Fibroblast of lung (primary cell): ENCODE results near the gene FBXL13.

Experiments
- EZH2 ChIP-seq: IDR thresholded peaks from 2 replicates; pipeline ENCODE4 v1.5.1; 2012; ENCODE audit warnings: low read length, control low read depth, mild to moderate bottlenecking; ENCODE audit errors: missing control alignments
- TF ChIP-seq, protein P1 (sequence below), 2 donors: IDR thresholded peaks in 1 of 2; conservative IDR thresholded peaks in 1 of 2; 1 replicate in 1 of 2; 2 replicates in 1 of 2; pipeline ENCODE4 v1.5.1; 2011 to 2012; ENCODE audit warnings: low read length in 2 of 2, control low read depth in 1 of 2, inconsistent platforms in 1 of 2, low read depth in 1 of 2, mild to moderate bottlenecking in 1 of 2

- TF ChIP-seq, protein P1, sequence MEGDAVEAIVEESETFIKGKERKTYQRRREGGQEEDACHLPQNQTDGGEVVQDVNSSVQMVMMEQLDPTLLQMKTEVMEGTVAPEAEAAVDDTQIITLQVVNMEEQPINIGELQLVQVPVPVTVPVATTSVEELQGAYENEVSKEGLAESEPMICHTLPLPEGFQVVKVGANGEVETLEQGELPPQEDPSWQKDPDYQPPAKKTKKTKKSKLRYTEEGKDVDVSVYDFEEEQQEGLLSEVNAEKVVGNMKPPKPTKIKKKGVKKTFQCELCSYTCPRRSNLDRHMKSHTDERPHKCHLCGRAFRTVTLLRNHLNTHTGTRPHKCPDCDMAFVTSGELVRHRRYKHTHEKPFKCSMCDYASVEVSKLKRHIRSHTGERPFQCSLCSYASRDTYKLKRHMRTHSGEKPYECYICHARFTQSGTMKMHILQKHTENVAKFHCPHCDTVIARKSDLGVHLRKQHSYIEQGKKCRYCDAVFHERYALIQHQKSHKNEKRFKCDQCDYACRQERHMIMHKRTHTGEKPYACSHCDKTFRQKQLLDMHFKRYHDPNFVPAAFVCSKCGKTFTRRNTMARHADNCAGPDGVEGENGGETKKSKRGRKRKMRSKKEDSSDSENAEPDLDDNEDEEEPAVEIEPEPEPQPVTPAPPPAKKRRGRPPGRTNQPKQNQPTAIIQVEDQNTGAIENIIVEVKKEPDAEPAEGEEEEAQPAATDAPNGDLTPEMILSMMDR (conservative IDR thresholded peaks at IDR 0.05 in 1 of 2, IDR thresholded peaks at IDR 0.05 in 1 of 2; ENCODE audit: low read depth in 1 of 2, low read length in 2 of 2): no peak
- no peak for TF ChIP-seq EZH2
Observed at GRCh38 chr7:102845346-102845745, 229.2 kb downstream of the FBXL13 start.
